HT1080 (cell line): ENCODE measurements around the gene PAFAH1B1. TPM values are rescaled to one million over a fixed set of nuclear protein-coding genes. Genes with fewer than 3 reads are reported as not detected.
A peak's percentile ranks its signal among the peaks of the same experiment; 100 is the strongest.
"Not testable (repeated sequence)": the region's sequence is repeated elsewhere in the genome, so short reads cannot be mapped to it uniquely, and the experiment has no call there.

Experiments used
- DNase-seq: peaks from one replicate; pipeline ENCODE4 v3.0.0-alpha.2; 2015; ENCODE audit warnings: low read depth
- total RNA-seq: library from RNA; depleted of rRNA; stranded (reverse); fragments of >200 nt; shearing (Covaris generic); gene quantifications from 2 replicates; pipeline ENCODE4 v1.2.3, GENCODE V29; 2014

The PAFAH1B1 gene
- total RNA-seq, 1 experiment from 2014 or later, result 92.9 TPM

- peak; percentile 36 for DNase-seq
Measured at GRCh38 chr17:2593821-2594721, 617 bp downstream of the PAFAH1B1 start.

GRCh38 chr17:2594722-2595599, 1.5 kb downstream of the PAFAH1B1 start:
- DNase-seq, result no peak

DNA sequence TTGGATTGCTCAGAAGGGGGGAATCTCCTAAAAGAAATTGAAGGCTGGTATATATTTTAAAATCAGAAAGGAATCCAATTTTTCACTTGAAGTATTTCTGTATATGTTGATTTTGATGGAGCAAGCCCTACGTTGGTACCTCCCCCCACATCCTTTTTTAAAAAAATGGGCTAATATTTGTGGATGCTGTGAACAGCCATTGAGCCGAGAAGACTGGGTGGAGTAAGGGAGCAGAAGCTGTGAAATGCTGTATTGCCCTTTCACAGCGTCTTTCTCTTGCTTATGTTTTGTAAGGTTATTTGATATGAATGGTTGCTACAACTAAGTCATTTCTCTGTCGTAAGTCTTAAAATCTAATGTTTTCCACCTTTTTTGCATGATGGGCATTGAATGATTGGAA, 2.3 kb downstream of the PAFAH1B1 start:
- DNase-seq, result no peak

DNA sequence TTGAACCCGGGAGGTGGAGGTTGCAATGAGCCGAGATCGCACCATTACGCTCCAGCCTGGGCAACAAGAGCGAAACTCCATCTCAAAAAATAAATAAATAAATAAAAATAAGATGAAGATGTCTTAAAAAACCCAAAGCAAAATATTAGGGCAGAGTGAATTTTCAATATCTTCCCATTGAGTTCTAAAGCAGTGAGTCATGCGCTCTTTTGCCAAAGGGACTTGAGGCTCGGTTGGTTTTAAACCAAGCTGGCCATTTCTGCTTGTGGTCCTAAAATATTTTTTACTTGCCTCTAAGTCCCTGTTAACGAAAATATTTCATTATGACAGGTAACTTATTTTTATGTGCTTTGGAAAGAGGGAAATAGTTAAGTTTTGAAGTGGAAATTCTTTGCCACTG, 4.7 kb downstream of the PAFAH1B1 start:
- DNase-seq, result no peak

GRCh38 chr17:2602597-2603017, 9.2 kb downstream of the PAFAH1B1 start:
- DNase-seq, result no peak

- no peak for DNase-seq
Measured at GRCh38 chr17:2608350-2608913, 15.0 kb downstream of the PAFAH1B1 start.

DNA sequence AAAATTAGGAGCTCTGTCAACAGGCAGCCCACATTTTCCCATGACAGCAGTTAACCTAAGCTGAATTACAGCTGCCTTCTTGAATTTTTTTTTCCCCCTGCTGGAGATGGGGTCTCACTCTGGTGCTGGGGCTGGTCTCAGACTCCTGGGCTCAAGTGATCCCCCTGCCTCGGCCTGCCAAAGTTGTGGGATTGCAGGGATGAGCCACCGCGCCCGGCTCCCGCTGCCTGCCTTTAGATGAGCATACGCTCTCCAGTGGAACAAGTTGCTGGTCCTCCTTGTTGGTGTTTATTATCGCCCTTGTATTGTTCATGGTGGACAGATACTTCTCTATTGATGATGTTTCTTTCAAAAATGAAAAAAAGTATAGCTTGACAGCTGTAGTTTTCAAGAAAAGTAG, 15.6 kb downstream of the PAFAH1B1 start:
- no peak for DNase-seq

DNA sequence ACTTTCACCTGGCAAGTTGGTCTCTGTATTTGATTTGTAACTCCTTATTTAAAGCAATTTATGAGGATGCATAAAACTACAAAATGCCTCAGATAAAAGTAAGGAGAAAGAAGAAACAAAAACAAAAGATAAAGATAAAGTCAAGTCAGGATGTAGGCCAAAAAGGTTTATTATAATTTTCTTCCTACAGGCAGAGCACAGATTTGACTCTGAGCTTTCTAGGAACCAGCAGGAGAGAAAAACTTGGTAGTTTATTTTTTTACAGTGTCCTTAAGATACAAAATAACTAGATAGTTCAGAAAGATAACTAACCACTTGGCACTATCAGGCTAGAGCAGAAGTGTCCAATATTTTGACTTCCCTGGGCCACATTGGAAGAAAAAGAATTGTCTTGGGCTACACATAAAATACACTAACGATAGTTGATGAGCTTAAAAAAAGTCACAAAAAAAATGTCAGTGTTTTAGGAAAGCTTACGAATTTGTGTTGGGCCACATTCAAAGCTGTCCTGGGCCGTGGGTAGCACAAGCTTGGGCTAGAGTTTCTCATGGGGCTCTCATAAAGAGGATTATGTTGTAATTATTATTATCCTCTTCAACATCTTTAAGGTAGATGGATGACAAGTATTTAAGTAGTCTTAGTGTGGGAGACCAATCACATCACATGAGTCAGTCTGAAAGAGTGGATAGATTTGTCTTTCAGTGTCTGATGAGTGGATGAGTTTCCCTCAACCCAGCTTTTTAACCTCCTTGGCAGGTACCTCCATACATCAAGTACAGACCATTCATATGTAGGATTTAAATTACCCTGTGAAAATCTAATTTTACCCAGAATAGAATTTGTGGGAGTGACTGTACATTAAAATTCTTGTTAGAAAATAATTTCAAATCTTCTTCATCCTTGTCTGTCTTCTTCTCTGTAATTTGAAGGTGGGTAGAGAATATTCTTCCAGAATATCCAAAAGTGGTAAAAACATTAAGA, 17.0 kb downstream of the PAFAH1B1 start:
- no peak for DNase-seq

DNA sequence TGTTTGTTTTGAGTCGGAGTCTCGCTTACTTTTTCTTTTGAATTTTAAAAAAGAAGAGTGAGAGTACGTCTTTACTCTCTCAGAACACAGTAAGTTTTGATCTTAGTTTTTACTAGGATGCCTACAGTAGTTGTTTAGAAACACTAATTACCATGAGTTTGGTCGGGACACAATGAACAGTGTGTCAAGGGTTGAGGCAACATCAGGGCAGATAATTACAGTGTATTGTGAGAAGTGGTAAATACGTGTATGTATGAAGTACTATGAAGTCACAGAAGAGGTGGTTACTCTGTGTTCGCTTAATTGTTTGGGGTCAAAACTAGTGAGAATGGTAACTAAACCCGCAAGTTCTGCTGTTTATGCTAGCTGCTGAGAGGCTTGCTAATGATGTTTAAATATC, 18.2 kb downstream of the PAFAH1B1 start:
- DNase-seq, result no peak

DNA sequence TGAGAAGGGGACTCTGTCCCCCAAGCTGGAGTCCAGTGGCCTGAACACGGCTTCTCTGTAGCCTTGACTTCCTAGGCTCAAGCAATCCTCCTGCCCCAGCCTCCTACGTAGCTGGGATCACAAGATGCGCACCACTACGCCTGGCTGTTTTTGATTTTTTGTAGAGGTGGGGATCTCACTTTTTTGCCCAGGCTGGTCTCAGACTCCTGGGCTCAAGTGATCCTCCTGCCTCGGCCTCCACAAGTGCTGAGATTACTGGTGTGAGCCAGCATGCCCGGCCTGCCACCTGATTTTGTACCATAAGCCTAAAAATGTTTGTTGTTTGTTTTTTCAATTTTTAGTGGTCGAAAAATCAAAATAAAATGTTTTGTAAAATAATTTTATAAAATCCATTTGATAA, 19.2 kb downstream of the PAFAH1B1 start:
- no peak for DNase-seq

DNA sequence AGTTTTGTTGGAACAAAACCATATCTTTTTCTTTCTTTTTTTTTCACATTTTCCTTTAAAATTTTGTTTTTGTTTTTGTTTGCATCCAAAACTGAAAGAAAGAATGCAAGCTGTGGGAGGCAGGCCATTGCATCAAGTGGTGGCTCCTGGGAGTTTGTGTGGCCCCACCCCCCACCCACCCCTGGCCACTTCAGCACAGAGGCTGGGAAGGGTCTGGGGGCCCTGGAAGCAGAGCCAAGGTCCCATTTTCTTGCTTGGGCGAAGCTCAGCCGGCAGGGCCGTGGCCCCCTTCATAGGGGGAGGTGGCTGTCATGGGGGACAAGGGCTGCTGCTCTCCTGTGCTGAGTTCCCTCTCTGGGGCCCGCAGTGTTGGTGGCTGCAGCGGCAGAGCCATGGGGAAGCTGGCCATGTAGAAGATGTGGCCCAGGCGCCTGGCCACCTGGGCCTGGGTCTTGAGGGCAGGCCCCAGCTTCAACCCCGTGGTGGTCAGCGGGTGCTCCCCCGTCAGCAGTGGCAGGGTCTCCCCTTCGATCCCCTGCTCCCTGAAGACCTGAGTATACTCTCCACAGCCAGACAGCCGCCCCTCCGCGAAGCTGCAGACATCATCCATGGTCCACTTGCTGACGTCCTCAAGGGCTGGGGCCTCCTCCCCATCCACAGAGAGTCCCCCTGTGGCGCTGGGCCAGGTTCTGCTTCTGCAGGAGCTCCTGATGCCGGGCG, 19.8 kb downstream of the PAFAH1B1 start:
- no peak for DNase-seq

DNA sequence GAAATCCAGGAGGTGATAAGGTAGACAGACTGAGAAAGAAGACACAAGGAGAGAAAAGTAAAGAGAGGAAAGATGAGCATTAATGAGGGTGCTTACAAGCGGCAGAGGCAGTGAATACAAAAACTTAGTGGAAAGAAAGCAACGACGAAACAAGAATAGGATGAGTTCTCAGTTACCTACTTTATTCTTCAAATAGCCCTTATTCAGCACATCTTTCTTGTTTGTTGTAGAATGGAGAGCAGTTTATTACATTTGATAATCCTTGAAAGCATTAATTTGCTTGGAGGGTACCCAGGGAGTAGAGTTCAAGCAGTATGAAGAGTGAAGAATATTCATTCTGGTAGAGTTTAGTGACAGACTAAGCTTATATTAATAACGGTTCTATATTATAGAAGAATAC, 22.4 kb downstream of the PAFAH1B1 start:
- DNase-seq, result no peak

DNA sequence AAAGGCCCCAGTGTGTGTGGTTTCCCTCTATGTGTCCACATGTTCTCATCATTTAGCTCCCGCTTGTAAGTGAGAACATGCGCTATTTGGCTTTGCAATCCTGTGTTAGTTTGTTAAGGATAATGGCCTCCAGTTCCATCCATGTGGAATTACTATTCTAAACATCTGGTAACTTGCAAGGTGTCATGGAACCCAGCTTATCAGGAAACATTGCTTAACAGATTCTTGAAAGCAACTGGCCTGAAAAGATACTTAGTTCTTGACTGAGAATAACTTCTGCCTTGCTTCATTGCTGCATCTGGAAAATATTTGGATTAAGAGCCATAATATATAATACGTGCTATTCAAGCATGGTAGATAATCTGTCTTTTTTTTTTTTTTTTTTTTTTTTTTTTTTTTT, 27.8 kb downstream of the PAFAH1B1 start:
- no peak for DNase-seq

GRCh38 chr17:2621951-2622405, 28.5 kb downstream of the PAFAH1B1 start:
- DNase-seq, result not testable (repeated sequence)

DNA sequence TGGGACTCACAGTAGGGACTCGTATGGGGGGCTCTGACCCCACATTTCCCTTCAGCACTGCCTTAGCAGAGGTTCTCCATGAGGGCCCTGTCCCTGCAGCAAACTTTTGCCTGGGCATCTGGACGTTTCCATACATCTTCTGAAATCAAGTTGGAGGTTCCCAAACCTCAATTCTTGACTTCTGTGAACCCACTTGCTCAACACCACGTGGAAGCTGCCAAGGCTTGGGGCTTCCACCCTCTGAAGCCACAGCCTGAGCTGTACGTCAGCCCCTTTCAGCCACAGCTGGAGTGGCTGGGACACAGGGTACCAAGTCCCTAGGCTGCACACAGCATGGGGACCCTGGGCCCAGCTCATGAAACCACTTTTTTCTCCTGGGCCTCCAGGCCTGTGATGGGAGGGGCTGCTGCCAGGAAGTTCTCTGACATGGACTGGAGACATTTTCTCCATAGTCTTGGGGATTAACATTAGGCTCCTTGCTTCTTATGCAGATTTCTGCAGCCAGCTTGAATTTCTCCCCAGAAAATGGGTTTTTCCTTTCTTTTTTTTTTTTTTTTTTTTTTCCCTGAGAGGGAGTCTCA, 29.4 kb downstream of the PAFAH1B1 start:
- DNase-seq, result not testable (repeated sequence)

DNA sequence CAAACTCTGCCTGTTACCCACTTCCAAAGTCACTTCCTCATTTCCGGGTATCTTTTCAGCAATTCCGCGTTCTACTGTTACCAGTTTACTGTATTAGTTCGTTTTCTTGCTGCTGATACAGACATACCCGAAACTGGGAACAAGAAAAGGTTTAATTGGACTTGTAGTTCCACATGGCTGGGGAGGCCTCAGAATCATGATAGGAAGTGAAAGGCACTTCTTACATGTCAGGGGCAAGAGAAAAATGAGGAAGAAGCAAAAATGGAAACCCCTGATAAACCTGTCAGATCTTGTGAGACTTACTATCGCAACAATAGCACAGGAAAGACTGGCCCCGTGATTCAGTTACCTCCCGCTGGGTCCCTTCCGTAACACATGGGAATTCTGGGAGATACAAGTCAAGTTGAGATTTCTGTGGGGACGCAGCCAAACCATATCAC, 30.9 kb downstream of the PAFAH1B1 start:
- DNase-seq, result no peak

DNA sequence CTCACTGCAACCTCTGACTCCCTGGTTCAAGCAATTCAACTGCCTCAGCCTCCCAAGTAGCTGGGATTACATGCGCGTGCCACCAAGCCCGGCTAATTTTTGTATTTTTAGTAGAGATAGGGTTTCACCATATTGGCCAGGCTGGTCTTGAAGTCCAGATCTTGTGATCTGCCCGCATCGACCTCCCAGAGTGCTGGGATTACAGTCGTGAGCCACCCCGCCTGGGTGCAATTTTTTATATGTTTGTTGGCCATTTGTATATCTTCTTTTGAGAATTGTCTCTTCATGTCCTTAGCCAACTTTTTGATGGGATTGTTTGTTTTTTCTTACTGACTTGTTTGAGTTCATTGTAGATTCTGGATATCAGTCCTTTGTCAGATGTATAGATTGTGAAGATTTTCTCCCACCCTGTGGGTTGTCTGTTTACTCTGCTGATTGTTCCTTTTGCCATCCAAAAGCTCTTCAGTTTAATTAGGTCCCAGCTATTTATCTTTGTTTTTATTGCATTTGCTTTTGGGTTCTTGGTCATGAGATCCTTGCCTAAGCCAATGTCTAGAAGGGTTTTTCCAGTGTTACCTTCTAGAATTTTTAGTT, 33.3 kb downstream of the PAFAH1B1 start:
- not testable (repeated sequence) for DNase-seq

DNA sequence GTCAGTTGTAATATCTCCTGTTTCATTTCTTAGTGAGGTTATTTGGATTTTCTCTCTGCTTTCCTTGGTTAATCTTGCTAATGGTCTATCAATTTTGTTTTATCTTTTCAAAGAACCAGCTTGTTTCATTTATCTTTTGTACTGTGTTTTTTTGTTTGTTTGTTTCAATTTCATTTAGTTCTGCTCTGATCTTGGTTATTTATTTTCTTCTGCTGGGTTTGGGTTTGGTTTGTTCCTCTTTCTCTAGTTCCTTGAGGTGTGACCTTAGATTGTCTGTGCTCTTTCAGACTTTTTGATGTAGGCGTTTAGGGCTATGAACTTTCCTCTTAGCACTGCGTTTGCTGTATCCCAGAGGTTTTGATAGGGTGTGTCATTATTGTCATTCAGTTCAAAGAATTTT, 35.5 kb downstream of the PAFAH1B1 start:
- DNase-seq, result not testable (repeated sequence)

- DNase-seq, result no peak
Measured at GRCh38 chr17:2631211-2631610, 37.8 kb downstream of the PAFAH1B1 start.
